SU-DHL-6 (cell line): ENCODE measurements around the gene GPR152.

Source experiments
- H2AFZ ChIP-seq: fragments of 200-600 bp; sonication (generic); 2 replicates; pipeline ENCODE4 v1.6.1; 2014; ENCODE audit warnings: low read depth, mild to moderate bottlenecking, moderate library complexity, mixed read lengths, antibody characterized with exemption, low read length; ENCODE audit not compliant: severe bottlenecking
- H3F3A ChIP-seq: fragments of 200-600 bp; shearing (Covaris generic); 2 replicates; pipeline ENCODE4 v1.6.0; 2016; ENCODE audit warnings: antibody characterized with exemption, mild to moderate bottlenecking; ENCODE audit not compliant: insufficient read depth
- H3K27ac ChIP-seq: fragments of 200-600 bp; sonication (generic); 2 replicates; pipeline ENCODE4 v1.5.1; 2016; ENCODE audit warnings: low read depth, mild to moderate bottlenecking, low read length, moderate library complexity, mixed read lengths
- H3K27me3 ChIP-seq: fragments of 200-600 bp; sonication (generic), shearing (Covaris generic); 2 replicates; pipeline ENCODE4 v1.6.0; 2014; ENCODE audit warnings: mild to moderate bottlenecking, low read length
- H3K36me3 ChIP-seq: fragments of 200-600 bp; sonication (generic); 2 replicates; pipeline ENCODE4 v1.6.1; 2014; ENCODE audit warnings: mild to moderate bottlenecking, low read length, mixed read lengths
- H3K4me2 ChIP-seq: fragments of 300-600, 200-600 bp; shearing (Covaris generic), sonication (generic); 2 replicates; pipeline ENCODE4 v1.6.0; 2014; ENCODE audit warnings: low read length, low read depth, mild to moderate bottlenecking; ENCODE audit not compliant: poor library complexity, severe bottlenecking
- H3K4me3 ChIP-seq: fragments of 200-600 bp; sonication (generic); 2 replicates; pipeline ENCODE4 v1.5.1; 2014; ENCODE audit warnings: antibody characterized with exemption, low read length, mild to moderate bottlenecking, mixed read lengths; ENCODE audit not compliant: insufficient read depth, poor library complexity, severe bottlenecking
- H3K79me2 ChIP-seq: fragments of 200-600 bp; sonication (generic); 2 replicates; pipeline ENCODE4 v1.6.1; 2014; ENCODE audit warnings: mild to moderate bottlenecking, low read length, moderate library complexity; ENCODE audit not compliant: insufficient read depth
- H3K9ac ChIP-seq: fragments of 200-600 bp; sonication (generic); 2 replicates; pipeline ENCODE4 v1.7.0; 2014; ENCODE audit warnings: mild to moderate bottlenecking, low read length
- H3K9me2 ChIP-seq: fragments of 200-600 bp; sonication (generic); replicated peaks from 2 replicates; pipeline ENCODE4 v1.6.1; 2014; ENCODE audit warnings: low read length; ENCODE audit not compliant: insufficient read depth
- H3K9me3 ChIP-seq: fragments of 200-600 bp; sonication (generic); 2 replicates; pipeline ENCODE4 v1.6.1; 2014; ENCODE audit warnings: low read length, mixed read lengths; ENCODE audit not compliant: insufficient read depth
- H4K20me1 ChIP-seq: fragments of 200-600 bp; sonication (generic); 2 replicates; pipeline ENCODE4 v1.6.1; 2014; ENCODE audit warnings: low read depth, mild to moderate bottlenecking, antibody characterized with exemption, low read length, moderate library complexity, mixed read lengths
- EZH2phosphoT487 ChIP-seq: fragments of 200-600 bp; sonication (generic), shearing (Covaris generic); conservative IDR thresholded peaks from 2 replicates; pipeline ENCODE4 v1.6.1; 2018; ENCODE audit warnings: mild to moderate bottlenecking, antibody characterized with exemption, low read length, moderate library complexity, mixed read lengths
- TF ChIP-seq, protein P1 (sequence below): fragments of 200-600 bp; sonication (generic); IDR thresholded peaks from one replicate; pipeline ENCODE4 v1.5.1; 2017; ENCODE audit warnings: antibody characterized with exemption, mild to moderate bottlenecking, low read length, moderate library complexity; ENCODE audit not compliant: insufficient read depth, poor library complexity, severe bottlenecking

GPR152 gene

DNA sequence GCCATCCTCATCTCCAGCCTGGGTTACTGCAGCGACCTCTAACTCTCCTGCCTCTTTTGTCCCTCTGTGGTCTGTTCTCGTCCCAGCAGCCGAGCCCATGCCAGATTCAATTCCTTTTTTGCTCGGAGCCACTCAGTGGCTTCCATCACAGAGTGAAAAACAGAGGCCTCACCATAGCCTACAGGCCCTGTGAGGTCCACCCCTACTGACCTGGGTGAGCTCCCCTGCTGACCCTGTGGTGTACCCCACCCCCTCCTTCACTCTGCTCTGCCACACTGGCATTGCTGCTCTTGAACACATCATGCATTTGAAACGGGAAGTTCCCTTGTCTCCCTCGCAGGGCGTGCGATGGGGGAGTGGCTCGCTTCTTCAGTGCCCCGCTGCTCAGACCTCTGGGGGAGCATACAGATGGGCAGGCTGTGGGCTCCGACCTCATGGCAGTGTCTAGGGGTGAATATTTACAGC lies 32.4 kb upstream of the GPR152 start:
- Histone ChIP-seq H2AFZ (no peak overlapping the region), H3K9me2 (no peaks in the 10 kb centered on the region), H3F3A (peaks cover 28% of the 10 kb centered on the region), H3K4me2 (peak overlapping the region; percentile 96), H3K9ac (peak overlapping the region; percentile 64), H4K20me1 (no peaks in the 10 kb centered on the region), H3K27ac (peak overlapping the region; percentile 95), H3K9me3 (no peaks in the 10 kb centered on the region), H3K27me3 (no peaks in the 10 kb centered on the region), H3K36me3 (no peaks in the 10 kb centered on the region), H3K79me2 (peaks cover 18% of the 10 kb centered on the region), H3K4me3 (peak overlapping the region; percentile 53)
- TF ChIP-seq EZH2phosphoT487: no peak
- TF ChIP-seq, protein P1, sequence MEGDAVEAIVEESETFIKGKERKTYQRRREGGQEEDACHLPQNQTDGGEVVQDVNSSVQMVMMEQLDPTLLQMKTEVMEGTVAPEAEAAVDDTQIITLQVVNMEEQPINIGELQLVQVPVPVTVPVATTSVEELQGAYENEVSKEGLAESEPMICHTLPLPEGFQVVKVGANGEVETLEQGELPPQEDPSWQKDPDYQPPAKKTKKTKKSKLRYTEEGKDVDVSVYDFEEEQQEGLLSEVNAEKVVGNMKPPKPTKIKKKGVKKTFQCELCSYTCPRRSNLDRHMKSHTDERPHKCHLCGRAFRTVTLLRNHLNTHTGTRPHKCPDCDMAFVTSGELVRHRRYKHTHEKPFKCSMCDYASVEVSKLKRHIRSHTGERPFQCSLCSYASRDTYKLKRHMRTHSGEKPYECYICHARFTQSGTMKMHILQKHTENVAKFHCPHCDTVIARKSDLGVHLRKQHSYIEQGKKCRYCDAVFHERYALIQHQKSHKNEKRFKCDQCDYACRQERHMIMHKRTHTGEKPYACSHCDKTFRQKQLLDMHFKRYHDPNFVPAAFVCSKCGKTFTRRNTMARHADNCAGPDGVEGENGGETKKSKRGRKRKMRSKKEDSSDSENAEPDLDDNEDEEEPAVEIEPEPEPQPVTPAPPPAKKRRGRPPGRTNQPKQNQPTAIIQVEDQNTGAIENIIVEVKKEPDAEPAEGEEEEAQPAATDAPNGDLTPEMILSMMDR: no peak

DNA sequence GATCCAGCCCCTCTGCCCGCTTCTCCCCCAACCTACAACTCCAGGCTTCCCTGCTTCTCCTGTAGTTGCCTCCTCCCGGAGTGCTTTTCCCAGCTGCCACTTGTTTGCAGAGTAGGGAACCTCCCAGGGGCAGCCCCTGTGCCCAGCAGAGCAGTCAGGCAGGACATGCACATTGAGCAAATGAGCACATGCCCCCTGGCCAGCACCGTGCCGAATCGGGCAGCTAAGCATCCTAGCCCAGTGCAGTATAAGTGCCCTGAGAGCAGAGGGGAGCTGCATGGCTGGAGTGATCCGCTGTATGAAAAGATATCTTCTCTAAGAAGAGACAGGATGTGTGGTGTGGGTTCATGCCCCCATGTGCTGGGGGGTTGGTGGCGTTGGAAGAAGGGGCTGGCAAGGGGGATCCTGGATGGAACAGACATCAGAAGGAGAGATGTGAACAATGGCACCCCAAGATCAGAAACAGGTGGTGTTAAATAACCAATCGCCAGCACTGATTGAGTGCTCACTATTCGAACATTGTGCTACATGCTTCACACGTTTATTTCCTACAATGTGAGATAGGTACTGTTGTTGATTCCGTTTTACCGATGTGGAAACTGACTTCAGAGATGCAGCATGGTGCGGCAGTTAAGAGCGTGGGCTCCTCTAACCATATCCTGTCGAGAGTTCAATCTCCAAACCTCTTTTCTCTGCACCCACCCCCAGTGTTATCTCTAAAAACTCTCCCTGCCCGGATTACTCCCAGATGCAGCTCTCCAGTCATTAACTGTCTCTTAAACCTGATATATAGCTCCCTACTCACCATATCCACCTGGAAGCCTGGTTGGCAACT lies 31.5 kb upstream of the GPR152 start:
- no peak overlapping the region for H2AFZ ChIP-seq
- H3K36me3 ChIP-seq: no peaks in the 10 kb centered on the region
- peak overlapping the region; percentile 96 for H3K4me2 ChIP-seq
- TF ChIP-seq, protein P1: no peak
- no peak for TF ChIP-seq EZH2phosphoT487
- H3K27ac ChIP-seq: peak overlapping the region; percentile 95
- H3K79me2 ChIP-seq: peaks cover 18% of the 10 kb centered on the region
- no peaks in the 10 kb centered on the region for H3K27me3 ChIP-seq
- peak overlapping the region; percentile 64 for H3K9ac ChIP-seq
- H3K9me2 ChIP-seq: no peaks in the 10 kb centered on the region
- H4K20me1 ChIP-seq: no peaks in the 10 kb centered on the region
- peaks cover 30% of the 10 kb centered on the region for H3F3A ChIP-seq
- no peaks in the 10 kb centered on the region for H3K9me3 ChIP-seq
- H3K4me3 ChIP-seq: peak overlapping the region; percentile 53

DNA sequence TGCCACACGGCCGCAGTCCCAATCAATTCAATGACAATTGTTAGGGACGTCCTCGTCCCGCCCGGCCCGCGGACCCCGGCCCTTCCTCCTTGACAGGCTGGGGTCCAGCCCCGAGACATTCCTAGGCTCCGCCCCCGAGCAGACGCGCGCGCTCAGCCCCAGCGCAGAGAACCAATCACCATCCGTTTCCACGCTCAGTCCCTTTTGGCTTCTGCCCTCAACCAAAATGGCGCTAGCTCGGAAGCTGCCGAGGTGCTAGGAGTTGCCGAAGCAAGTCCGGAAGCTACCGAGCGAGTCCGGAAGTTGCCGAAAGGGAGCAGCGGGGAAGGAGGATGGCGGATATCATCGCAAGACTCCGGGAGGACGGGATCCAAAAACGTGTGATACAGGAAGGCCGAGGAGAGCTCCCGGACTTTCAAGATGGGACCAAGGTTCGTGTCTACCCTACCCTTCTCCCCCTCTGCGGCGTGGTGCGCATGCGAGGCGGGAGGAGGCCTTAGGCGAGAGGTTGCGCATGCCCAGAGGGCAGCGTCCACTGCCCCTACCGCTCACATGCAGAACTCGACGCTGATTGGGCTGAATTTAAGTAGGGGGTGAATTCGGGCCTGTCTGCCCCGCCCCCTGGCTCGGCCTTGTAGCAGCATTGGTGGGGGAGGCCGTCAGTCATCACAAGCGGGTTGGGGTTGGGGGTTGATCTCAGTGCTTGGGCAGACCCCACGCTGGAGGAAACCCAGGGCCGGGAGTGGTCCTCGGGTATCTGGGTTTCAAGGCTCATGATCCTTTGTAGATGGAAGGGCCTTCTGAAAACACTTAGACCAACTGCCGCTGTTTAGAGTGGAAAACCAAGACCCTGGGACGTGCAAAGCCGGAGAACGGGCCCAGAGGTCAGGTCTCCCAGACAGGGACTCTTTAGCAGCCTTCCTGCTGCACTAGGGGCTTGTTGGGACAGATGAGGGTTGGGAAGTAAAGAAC lies 30.6 kb upstream of the GPR152 start, which contains the start of gene AIP:
Gene AIP (plus strand): TSS at position 200 of the 972 bp plus-strand sequence. CDS start 133 bp downstream, at position 333.
- no peaks in the 10 kb centered on the region for H3K27me3 ChIP-seq
- no peak for TF ChIP-seq EZH2phosphoT487
- TF ChIP-seq, protein P1: no peak
- no peaks in the 10 kb centered on the region for H3K9me3 ChIP-seq
- H3K9me2 ChIP-seq: no peaks in the 10 kb centered on the region
- peak within 1 kb of the TSS; percentile 95 for H3K27ac ChIP-seq
- H3K79me2 ChIP-seq: peaks cover 18% of the 10 kb centered on the region
- peak within 1 kb of the TSS; percentile 96 for H3K4me2 ChIP-seq
- H2AFZ ChIP-seq: peak within 1 kb of the TSS; percentile 38
- peak within 1 kb of the TSS; percentile 64 for H3K9ac ChIP-seq
- H4K20me1 ChIP-seq: no peaks in the 10 kb centered on the region
- peaks cover 30% of the 10 kb centered on the region for H3F3A ChIP-seq
- no peaks in the 10 kb centered on the region for H3K36me3 ChIP-seq
- peak within 1 kb of the TSS; percentile 53 for H3K4me3 ChIP-seq
